MV-4-11 (cell line): Measurements from ENCODE around the gene NUBP1.
A peak's percentile ranks its signal among the peaks of the same experiment; 100 is the strongest.
"Not testable (repeated sequence)": the region's sequence is repeated elsewhere in the genome, so short reads cannot be mapped to it uniquely, and the experiment has no call there.

Source experiments
- DNase-seq: peaks from one replicate; lab custom pipeline; 2025; lab: John Stamatoyannopoulos, UW

The NUBP1 gene

GRCh38 chr16:10751291-10751697 lies 7.7 kb downstream of the NUBP1 start:
- DNase-seq, result no peak

GRCh38 chr16:10752843-10753523 lies 9.3 kb downstream of the NUBP1 start:
- DNase-seq, result peak; percentile 100

DNA sequence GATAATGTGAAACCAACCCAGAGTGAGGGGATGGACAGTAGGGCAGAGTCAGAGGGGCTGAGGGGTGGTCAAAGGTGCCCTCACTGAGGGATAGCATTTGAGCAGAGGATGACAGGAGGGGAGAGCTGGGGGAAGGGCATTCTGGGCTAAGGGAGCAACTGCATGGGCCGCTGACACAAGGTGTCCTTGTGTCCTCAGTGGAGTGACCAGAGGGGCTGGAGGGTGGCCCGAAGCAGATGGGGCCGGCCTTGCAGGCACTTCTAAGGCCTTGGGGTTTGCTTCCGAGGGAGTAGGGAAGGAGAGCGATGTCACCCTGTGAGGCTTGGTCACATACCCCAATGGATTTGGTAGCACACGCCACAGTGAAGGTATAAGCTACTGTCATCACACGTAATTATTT lies 10.0 kb downstream of the NUBP1 start:
- no peak for DNase-seq

DNA sequence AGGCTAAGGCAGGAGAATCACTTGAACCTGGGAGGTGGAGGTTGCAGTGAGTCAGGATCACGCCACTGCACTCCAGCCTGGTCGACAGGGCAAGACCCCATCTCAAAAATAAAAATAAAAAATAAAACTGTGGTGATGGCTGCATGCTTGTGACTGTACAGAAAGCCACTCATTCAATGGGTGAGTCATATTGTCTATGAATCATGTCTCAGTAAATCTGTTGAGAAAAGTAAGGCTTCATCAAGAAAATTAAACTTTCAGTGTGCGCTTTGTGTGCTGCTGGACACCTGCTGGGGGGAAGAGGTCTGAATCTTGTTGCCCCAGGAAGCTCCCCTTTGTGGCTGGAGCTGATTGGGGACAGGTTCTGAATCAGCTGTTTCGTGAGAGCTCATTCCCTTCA lies 11.3 kb downstream of the NUBP1 start:
- DNase-seq, result peak; percentile 49

DNA sequence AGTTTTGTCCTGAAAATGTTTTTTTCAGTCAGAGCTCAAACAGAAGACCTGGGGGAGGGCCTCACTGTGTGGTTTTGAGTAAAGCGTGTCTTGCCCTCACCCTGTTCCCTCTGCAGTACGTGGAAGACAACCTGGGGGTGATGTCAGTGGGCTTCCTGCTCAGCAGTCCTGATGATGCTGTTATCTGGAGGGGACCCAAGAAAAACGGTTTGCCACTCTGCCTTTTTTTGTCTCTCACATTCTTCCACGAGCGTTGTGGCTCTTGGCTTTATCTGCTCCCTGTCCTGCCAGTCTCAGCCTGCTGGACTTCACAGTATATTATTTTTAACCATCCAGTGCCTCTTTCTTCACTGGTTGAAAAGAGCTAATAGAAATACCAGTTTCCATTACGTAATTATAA lies 12.9 kb downstream of the NUBP1 start:
- DNase-seq, result no peak

GRCh38 chr16:10760858-10761257 lies 17.2 kb downstream of the NUBP1 start:
- DNase-seq, result no peak

GRCh38 chr16:10761373-10761772 lies 17.7 kb downstream of the NUBP1 start:
- no peak for DNase-seq

DNA sequence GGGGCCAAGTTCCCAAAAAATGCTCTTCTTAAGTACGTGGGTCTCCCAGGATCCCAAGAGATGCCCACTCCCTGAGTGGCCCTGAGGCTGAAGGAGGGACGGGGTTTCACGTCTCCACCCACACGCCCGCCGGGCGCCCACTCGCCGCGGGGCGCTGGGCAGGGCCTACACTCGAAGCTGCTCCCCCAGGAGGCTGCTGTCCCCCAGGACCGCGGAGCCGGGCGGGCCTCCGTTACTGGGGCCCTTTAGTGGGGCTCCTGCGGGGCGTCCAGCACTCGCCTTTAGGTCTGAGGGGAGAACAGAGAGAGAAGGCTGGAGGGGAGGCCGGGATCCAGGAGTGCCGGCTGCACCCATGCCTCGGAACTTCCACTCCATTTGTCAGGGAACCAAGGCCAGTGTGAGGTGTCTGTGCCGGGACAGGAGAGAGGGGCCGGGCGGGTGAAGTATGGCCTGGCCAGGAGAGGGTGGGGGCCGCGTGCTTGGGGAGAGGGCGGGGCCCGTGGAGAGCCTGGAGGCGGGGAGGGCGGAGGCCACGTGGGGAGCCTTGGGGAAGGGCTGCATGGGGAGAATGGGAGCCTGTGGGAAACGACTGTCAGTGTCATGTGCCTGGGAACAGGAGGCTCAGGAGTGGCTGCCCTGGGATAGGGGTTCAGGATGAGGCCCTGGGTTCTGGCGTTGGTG lies 18.8 kb downstream of the NUBP1 start:
- no peak for DNase-seq

DNA sequence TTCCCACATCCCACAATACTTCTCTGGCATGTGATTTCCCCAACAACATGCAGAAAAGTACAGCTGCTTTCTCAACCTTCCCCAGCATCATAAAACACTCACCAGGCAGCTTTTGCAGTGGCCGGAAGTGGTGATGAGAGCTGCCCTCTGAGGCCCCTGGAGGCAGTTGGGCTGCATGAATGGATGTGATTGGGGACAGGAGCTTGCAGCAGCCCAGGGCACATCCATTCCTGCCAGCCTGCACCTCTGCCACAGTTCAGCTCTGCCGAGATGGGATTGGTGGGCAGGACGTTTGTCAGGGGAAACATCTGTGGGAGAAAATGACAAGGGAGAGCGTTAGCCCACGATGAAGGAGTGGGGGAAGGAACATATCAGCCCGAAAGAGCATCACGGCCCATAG lies 19.8 kb downstream of the NUBP1 start:
- DNase-seq, result peak; percentile 18

- no peak for DNase-seq
Measured at GRCh38 chr16:10765772-10766171, 22.1 kb downstream of the NUBP1 start.

DNA sequence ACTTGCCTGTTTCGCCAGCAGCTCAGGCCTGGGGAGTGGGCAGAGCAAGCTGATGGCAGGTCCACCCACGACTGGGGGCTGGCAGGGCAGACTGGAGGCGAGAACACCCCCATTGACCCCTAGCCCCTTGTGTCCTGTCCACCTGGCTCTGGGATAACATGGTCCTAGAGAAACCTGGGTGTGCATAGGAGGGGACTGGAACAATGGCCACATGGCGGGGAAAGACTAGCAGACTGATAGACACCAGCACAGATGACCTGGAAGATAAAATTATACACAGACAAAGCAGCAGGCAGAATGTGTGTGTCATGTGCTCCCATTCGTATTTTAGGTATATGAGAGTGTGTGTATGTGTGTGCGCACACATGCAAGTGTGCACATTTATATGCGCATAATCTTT lies 23.5 kb downstream of the NUBP1 start:
- DNase-seq, result no peak

DNA sequence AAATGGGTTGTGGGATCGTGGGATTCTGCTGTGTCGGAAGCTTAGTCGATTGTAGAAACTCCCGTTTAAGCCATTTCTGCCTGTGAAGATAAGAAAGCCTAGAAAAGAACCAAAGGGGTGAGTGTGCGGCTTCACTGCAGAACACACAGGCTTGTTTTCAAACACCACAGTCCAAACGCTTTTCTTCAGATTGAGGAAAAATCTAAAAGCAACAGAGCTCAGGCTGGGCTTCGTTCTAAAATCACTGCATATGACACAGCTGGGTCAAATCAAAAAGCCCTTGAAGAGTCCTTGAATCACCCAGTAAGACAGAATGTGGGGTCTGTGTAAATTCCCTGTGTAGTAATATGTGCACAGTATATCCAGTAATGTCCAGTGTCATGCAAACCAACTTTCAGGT lies 25.7 kb downstream of the NUBP1 start:
- no peak for DNase-seq

GRCh38 chr16:10770907-10771306 lies 27.3 kb downstream of the NUBP1 start:
- peak; percentile 97 for DNase-seq

- DNase-seq, result no peak
Measured at GRCh38 chr16:10776280-10776679, 32.6 kb downstream of the NUBP1 start.

DNA sequence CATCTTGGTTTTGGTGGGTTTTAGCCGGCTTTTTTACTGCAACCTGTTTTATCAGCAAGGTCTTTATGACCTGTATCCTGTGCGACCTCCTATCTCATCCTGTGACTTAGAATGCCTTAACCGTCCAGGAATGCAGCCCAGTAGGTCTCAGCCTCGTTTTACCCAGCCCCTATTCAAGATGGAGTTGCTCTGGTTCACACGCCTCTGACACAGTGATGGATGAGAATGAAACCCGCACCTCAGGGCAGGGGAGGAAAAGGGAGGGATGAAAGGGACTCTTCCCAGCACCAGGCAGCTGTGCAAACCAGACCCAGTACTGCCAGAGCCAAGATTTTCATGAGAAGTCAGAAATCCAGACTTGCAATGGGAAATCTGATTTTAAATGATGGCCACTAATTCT lies 33.3 kb downstream of the NUBP1 start:
- not testable (repeated sequence) for DNase-seq

- no peak for DNase-seq
Measured at GRCh38 chr16:10777356-10777755, 33.7 kb downstream of the NUBP1 start.

DNA sequence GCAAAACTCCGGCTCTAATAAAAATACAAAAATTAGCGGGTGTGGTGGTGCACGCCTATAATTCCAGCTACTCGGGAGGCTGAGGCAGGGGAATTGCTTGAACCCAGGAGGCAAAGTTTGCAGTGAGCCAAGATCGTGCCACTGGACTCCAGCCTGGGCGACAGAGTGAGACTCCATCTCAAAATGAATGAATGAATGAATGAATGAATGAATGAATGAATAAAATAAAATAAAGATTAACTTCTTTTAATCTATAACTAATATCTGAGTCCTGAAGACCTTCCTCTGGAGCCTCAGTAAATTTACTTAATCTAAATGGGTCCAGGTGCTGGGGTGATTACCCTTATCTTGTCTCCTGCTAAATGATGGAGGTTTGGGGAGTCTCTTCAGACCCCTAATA lies 36.3 kb downstream of the NUBP1 start:
- not testable (repeated sequence) for DNase-seq

DNA sequence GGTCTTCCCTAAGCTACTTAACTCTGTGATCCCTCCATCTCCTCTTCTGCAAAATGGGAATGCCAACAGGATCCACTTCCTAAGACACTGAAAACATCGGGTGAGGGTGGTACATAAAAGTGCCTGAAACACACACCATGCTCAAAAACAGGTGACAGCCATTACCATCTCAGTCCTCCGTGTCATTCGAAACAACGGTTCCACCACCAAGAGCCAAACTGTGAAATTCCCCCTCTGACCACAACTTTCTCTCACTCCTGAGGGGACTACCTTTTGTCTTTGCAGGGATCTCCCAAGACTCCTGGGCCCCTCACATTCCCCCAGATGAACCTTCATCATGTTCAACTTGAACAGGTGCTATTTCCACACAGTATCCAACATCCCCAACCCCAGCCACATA lies 37.0 kb downstream of the NUBP1 start:
- no peak for DNase-seq

DNA sequence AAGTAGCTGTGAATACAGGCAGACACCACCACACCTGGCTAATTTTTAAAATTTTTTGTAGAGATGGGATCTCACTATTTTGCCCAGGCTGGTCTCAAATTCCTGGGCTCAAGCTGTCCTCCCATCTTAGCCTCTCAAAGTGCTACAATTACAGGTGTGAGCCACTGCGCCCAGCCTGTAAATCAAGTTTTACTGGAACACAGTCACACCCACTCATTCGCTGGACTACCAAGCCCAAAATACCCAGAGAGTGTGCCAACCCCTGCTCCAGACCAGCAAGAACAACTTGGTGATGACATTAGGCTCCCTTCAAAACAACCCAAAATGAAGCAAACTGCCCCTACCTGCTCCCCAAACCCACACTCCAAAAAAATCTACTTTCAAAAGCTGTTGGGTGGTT lies 39.0 kb downstream of the NUBP1 start:
- DNase-seq, result no peak

- DNase-seq, result no peak
Measured at GRCh38 chr16:10787304-10787703, 43.7 kb downstream of the NUBP1 start.

- DNase-seq, result not testable (repeated sequence)
Measured at GRCh38 chr16:10788630-10789029, 45.0 kb downstream of the NUBP1 start.

DNA sequence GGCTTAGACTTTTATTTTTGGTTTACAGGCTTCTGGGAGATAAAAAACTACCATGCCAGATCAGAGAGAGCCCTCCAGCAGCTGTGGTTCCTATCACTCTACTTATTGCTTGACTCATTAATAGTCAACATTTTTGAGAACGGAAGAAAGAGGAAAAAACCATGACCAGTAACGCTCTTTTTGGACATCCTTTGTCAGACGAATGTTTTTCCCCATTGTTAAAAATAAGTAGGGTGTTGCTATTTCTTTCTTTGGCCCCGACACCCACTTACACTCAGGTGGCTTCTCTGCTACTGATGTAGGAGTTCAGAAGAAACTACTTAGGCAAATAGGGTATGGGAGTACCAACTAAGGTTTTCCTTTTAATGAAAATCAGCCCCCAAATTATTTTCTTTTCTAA lies 47.4 kb downstream of the NUBP1 start:
- no peak for DNase-seq

DNA sequence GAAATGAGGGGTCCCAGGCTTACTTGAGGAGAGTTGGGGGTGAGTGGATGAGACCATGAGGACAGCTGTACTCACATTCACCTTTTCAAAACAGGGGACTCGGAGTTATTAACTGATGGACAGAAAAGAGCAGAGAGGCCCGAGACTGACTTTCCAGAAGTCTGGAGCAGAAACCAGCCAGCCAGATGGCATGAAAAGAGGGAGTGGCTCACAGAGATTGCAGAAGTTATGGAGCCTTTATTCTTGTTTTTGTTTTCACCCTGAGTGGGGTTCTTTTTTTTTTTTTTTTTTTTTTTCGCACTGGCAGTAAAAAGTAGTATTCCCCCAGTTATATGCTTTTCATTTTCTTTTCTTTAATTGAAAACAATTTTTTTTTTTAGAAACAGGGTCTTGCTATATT lies 56.1 kb downstream of the NUBP1 start:
- DNase-seq, result no peak

- no peak for DNase-seq
Measured at GRCh38 chr16:10805334-10805733, 61.7 kb downstream of the NUBP1 start.
